Stimulated activated CD8-positive, alpha-beta memory T cell treated with anti-CD3 and anti-CD28 coated beads, Interleukin-12 subunit alpha, Interleukin-12 subunit beta, amount 100 ng/mL, for 1 hour (primary cell): ENCODE results near the gene EGFLAM.

Experiments used
- DNase-seq: peaks from one replicate; pipeline ENCODE4 v3.0.0-alpha.2; 2020; ENCODE audit warnings: low read depth

Gene EGFLAM

DNA sequence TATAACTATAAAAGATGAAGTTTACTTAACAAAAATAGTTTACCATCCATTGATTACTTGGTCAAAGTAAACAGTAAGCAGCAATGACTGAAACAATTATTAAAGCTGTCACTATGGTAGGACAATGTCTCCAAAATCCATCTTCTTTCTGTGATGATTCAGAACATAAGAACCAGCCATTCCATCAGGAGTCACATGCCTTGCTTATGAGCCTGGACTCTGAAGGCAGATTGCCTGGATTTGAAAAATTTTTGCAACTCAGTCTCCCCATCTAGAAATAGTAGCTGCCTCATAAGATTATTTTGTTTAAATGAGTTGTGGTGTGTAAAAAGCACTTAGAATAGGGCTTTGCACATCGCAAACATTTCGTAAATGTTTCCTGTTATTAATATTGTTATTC, 161.9 kb downstream of the EGFLAM start:
- no peak for DNase-seq

- no peak for DNase-seq
Observed at GRCh38 chr5:38420691-38421390, 162.5 kb downstream of the EGFLAM start.

- no peak for DNase-seq
Observed at GRCh38 chr5:38422622-38423021, 164.3 kb downstream of the EGFLAM start.

DNA sequence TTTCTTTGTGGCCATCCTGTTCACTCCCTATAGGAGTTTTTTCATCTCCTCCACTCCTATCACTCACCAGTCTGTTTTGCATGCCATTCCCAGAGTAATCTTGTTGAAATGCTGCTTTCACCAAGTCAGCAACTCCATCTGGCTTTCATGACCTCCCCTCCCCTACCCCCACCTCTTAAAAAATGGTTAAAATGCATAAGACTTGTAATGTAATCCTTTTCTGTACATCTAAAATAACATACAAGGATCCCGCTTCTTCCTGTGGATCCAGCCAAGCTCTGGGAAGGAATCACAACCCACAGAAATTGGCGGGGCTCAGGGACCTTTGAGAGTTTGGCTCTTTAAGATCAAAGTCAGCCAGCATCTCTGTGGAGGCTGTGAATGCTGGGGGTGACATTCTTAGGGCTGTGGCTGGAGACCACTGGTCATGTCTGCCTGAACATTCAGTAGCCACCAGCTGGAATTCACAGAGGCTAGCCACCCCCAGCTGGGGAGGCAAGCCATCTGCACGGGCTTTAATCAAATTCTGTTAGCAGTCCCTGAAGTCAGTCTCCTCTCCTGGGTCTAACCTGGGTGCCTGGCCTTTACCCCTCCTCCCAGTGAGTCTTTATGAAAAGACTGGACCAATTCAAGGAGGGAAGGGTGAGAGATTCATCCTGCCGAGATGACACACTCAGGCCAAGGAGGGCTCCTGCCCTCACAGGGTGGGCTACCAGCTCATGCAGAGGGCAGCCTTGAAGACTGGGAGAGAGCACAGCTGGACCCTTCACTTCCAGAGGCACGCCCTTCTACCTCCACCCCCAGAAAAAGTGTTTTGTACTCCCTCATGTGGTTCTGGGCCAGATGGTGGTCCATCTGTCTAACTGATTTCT, 165.2 kb downstream of the EGFLAM start:
- DNase-seq: no peak

DNA sequence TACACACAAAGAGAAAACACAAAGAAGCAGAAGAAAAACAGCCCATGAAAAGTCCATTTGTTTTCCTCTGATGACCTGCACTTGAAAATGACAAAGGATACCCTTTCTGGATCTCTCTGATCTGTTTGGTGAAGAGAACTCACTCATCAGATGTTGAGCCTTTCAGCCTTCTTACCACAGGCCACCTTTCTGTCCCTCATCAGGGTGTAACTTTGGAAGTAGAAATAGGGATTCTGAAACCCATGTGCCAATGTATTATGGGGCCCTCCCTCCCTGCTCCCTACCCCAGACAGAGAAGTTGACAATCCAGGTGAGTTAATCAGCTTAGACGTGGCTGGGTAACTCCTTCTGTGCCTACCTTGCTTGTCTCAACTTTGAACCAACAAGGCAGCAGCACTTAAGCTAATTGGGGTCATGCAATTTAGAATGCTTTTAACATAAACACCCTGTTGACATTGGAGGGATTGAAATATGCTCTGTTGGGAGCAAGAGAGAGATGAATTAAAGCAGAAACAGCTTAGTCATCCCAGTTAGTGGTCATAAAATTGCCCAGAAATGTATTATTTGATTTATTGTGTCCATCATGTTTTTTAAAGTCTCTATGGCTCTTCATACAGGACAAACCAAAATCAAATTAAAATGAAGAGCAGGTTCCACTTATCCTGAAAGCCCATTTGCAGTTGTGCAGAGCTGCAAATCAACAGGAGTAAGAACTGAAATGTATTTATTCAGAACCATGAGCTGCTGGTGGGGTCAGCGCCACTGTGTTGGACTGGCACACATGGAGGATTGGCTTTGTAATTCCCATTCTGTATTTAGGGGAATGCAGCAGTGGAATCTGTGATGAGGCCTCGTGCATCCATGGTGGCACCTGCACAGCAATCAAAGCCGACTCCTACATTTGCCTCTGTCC, 166.0 kb downstream of the EGFLAM start:
- DNase-seq: no peak

DNA sequence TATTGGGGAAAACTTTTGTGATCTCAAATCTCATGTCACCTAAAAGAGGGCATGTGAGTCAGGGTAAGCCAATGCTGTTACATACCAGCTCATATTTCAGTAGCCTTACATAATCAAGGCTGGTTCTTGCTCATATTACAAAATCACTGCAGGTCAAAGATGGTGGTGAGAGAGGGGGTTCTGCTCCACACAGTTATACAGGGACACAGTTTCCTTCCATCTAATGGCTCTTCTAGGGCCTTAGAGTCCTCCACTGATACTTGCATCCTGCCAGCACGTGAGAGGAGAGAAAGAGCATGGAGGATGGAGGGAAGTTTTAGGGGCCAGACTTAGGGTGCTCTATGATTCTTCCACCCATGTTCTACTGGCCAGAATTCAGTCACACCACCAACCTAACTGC, 168.1 kb downstream of the EGFLAM start:
- no peak for DNase-seq

GRCh38 chr5:38426986-38427950, 168.9 kb downstream of the EGFLAM start:
- DNase-seq: no peak

- no peak for DNase-seq
Observed at GRCh38 chr5:38431242-38431853, 173.0 kb downstream of the EGFLAM start.

DNA sequence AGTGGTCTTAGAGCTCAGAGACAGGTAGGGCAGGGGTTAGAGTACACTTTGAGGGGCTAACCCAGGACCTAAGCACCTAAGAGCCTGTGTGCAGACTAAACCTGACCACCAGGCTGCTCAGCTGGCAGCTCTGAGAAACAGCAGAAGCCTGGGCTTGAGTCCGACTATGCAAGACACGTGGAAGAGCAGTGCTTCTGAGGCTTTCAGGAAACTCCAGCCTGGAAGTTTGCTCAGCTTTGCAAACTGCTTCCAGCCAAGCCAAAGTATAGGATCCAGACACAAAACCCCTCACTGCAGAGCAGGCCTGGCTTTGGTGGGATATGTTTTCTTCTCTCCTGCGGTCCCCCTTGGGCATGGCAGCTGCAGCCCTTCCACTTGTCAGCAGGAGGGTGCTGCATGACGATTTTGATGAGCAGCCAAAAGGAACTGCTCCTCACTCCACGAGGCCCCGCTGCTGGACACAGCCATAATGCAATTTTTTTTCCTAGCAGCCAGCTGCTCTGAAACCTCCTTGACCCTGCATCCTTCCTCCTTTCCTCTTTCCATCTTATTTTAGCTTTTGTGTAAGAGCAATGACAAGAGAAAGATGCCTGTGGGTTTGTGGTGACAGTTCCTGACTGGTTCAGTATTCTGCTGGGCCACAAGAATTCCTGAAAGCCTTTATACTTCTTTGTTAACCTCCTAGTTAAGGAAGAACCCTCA, 175.0 kb downstream of the EGFLAM start:
- DNase-seq: no peak

DNA sequence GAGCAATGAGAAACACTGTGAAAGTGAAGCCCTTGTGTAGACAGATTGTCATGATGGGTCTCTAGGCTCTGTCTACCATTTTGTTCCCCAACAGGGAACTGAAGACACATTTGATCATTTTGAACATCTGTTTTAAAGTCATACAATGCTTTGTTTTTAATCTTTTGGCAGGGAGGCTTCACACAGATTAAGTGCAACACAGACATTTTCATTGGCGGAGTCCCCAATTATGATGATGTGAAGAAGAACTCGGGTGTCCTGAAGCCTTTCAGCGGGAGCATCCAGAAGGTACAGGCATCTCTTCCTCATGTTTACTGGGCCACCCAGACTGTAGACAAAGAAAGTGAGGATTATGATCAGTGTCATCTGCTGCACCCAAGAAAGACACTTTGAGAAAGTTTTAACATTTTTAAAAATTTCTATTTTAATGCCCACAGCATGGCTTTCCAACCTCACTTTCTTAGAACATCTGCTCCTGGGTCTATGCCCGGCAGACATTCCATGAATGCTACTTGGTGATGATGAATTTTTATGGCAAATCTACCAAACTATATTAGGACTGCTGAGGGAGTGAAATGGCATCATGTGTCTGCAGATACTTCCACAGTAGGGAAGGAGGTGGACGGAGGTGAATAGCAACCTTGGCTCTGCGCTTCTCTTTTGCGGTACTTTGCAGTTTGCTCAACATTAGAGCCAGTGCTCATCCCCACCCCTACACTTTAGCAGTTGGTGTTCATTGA, 176.8 kb downstream of the EGFLAM start:
- DNase-seq: no peak

DNA sequence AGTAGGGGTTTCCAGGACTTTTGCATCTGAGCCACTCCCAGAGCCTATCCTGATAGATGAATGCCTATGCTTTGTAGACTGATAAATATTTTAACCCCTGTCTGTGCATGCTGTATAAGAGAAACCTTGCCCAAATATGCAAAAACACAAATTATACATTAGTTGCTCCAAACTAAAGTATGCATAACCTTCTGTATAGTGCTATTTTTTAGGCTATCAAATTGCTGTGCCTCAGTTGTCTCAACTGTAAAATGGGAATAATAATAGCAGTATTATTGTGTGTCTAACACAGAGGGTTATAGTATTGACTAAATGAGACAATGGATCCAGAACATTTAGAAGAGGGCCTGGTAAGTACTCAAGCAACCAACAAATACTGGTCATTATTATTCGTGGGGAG, 180.4 kb downstream of the EGFLAM start:
- no peak for DNase-seq

GRCh38 chr5:38441453-38442246, 183.3 kb downstream of the EGFLAM start:
- DNase-seq: peak; percentile 75

DNA sequence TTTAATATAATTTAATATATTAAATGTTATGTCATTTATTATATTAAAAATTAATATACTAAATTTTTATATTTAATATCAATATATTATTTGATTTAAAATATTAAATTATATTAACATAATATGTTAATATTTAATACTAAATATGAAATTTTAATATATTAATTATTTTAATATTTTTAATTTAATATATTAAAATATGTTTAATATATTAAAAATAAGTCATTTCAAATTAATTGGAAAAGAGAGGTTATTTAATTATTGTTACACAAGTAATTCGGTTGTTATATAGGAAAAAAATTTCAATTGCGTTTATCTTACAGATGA, 183.9 kb downstream of the EGFLAM start:
- no peak for DNase-seq

DNA sequence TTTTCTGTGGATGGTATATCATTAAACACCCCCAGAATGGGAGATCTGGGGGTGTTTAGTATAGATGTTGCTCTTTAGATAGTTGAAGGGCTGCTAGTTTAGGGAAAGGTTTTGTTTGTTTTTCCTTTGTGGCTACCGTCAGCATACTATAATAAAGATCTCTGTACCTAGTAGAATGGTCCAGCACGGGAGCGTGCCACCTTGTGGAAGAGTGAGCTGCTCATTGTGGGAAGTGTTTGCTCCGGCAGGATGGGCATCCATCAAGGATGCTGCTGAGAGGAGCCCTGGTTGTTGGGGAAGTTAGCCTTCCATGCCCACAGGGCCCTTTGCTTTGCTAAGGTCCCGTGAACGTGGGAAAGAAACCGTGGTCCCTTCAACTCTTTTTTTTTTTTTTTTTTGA, 185.0 kb downstream of the EGFLAM start:
- no peak for DNase-seq

- no peak for DNase-seq
Observed at GRCh38 chr5:38445374-38446028, 187.1 kb downstream of the EGFLAM start.

DNA sequence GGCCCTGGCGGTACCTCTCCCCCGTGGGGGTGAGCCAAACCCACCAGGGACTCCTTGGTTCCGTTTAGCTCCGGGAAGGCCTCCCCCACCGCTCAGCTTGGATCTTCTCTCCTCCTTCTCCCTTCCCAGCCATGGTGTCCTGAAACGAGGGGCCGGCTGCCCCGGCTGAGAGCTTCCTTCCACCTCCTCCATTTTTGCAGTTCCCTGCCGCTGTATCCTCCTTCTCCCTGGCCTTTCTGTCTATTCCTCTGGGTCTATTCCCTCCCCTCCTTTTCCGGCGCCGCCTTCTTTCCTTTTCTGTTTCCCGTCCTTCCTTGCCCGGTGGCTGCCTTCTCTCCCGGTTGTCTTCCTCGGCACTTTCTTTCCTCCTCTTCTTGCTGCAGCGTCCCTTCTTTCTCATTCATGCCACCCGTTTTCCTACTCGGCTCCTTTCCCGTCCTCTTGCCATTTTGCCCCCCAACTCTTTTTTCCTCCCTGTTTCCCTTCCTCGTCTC, 187.7 kb downstream of the EGFLAM start:
- no peak for DNase-seq

DNA sequence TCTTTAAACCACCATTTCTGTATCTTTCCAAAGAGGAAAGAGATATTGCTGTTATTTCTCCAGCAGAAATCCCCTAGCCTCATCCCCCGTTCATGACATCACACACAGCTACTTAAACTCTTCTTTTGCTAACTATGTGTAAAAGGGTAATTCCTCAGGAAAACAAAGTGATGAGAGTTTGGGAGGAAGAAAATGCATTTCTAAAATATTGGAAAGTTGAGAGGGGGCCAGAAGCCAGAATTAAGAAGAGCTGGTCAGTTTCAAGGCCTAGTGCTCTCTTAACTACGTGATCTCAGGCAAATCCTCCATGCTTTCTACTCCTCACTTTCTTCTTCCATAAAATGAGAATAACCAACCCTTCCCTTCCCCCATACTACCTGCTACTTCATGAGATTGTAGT, 188.7 kb downstream of the EGFLAM start:
- no peak for DNase-seq

DNA sequence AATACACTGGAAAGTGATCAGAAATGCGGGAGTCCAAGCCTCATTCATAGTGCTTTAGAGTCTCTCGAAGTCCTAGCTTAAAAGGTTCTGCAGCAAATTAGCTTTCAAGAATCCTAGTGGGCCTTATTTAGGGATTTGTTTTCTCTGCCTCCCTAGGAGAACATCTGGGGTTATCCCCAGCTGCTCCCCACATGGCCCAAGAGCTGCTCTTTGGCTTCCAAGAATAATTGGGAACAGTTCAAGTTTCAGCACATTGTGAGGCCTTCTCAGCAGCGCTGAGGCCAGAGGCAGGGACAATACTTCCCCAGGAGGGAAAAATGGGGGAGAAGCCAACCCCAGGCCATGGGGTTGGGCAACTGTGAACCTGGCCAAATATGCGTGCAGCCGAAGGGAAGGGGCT, 189.4 kb downstream of the EGFLAM start:
- DNase-seq: no peak
